H1 (cell line): ENCODE measurements around the gene PLCL1.

Source experiments
- CEBPB ChIP-seq: IDR thresholded peaks from 2 replicates; pipeline ENCODE4 v1.6.1; 2012; ENCODE audit warnings: low read depth, low read length
- CREB1 ChIP-seq: IDR thresholded peaks from 2 replicates; pipeline ENCODE4 v1.6.1; 2012; ENCODE audit warnings: inconsistent platforms
- CTCF ChIP-seq, 3 experiments: IDR thresholded peaks; 1 replicate in 2 of 3; 2 replicates in 1 of 3; pipeline versions ENCODE4 v1.5.1 to v1.6.1; 2011; ENCODE audit warnings: low read length in 3 of 3, mild to moderate bottlenecking in 3 of 3, inconsistent platforms in 2 of 3, low read depth in 1 of 3, moderate library complexity in 1 of 3; ENCODE audit not compliant: insufficient read depth in 1 of 3; ENCODE audit errors: control extremely low read depth in 1 of 3
- EP300 ChIP-seq, 2 experiments: IDR thresholded peaks; 1 replicate in 1 of 2; 2 replicates in 1 of 2; pipeline ENCODE4 v1.6.1; 2011 to 2012; ENCODE audit warnings: low read depth in 2 of 2, low read length in 2 of 2, mild to moderate bottlenecking in 2 of 2, borderline replicate concordance in 1 of 2, inconsistent platforms in 1 of 2, moderate library complexity in 1 of 2
- HDAC6 ChIP-seq: IDR thresholded peaks from one replicate; pipeline ENCODE4 v1.7.1; 2012; ENCODE audit warnings: low read depth, mild to moderate bottlenecking, inconsistent platforms, low read length, moderate library complexity
- POLR2A ChIP-seq, 2 experiments: IDR thresholded peaks; 1 replicate in 1 of 2; 2 replicates in 1 of 2; pipeline ENCODE4 v1.6.1; 2011; ENCODE audit warnings: low read depth in 2 of 2, low read length in 2 of 2, mild to moderate bottlenecking in 2 of 2; ENCODE audit errors: control extremely low read depth in 1 of 2
- RNF2 ChIP-seq: fragments of 200-900, 300-1000 bp; sonication (generic); IDR thresholded peaks from 2 replicates; pipeline ENCODE4 v1.7.1; 2016; ENCODE audit warnings: borderline replicate concordance, low read depth, mild to moderate bottlenecking, antibody characterized with exemption, low read length; ENCODE audit not compliant: poor library complexity, severe bottlenecking; ENCODE audit errors: missing control alignments
- RXRA ChIP-seq: IDR thresholded peaks from 2 replicates; pipeline ENCODE4 v1.6.1; 2011; ENCODE audit warnings: low read depth, mild to moderate bottlenecking, low read length, moderate library complexity; ENCODE audit not compliant: insufficient read depth
- SAP30 ChIP-seq: fragments of 300-600 bp; sonication (generic); IDR thresholded peaks from 2 replicates; pipeline ENCODE4 v1.7.1; 2012; ENCODE audit warnings: low read length, moderate library complexity, mild to moderate bottlenecking, inconsistent platforms; ENCODE audit not compliant: insufficient read depth, insufficient replicate concordance
- SUZ12 ChIP-seq: fragments of 200-600 bp; sonication (generic); IDR thresholded peaks from 2 replicates; pipeline ENCODE4 v1.6.1; 2012; ENCODE audit warnings: mild to moderate bottlenecking, inconsistent platforms, low read length, moderate library complexity, mixed read lengths
- TCF12 ChIP-seq: IDR thresholded peaks from 2 replicates; pipeline ENCODE4 v1.6.1; 2011; ENCODE audit warnings: low read depth, mild to moderate bottlenecking, low read length

GRCh38 chr2:198165289-198165688, 360.9 kb downstream of the PLCL1 start:
- TF ChIP-seq CTCF (IDR thresholded peaks at IDR 0.05; ENCODE audit: control extremely low read depth in 1 of 3, insufficient read depth in 1 of 3, low read depth in 1 of 3, low read length in 3 of 3): no peak
- no peak for TF ChIP-seq HDAC6
- TF ChIP-seq RXRA: no peak
- no peak for TF ChIP-seq POLR2A (IDR thresholded peaks at IDR 0.05; ENCODE audit: control extremely low read depth in 1 of 2, low read depth in 2 of 2, low read length in 2 of 2)
- TF ChIP-seq SUZ12: no peak
- no peak for TF ChIP-seq CREB1
- TF ChIP-seq SAP30: no peak
- no peak for TF ChIP-seq TCF12
- TF ChIP-seq EP300 (IDR thresholded peaks at IDR 0.05; ENCODE audit: borderline replicate concordance in 1 of 2, low read depth in 2 of 2, low read length in 2 of 2): no peak
- no peak for TF ChIP-seq CEBPB
- TF ChIP-seq RNF2: no peak
